IMR-90 (cell line): ENCODE results near the gene TBC1D1. TPM values are rescaled to one million over a fixed set of nuclear protein-coding genes. Genes with fewer than 3 reads are reported as not detected.
A peak's percentile ranks its signal among the peaks of the same experiment; 100 is the strongest.

ENCODE experiments used
- ATAC-seq: fragments of 200-7000 bp; cut with Tn5 transposase; 2 replicates; pipeline ENCODE4 v1.9.1; 2020; ENCODE audit warnings: low read depth, mild to moderate bottlenecking, moderate library complexity
- BruUV-seq: library from RNA; stranded (reverse); fragments of 400-500 nt; replicated peaks from 2 replicates; lab custom pipeline; 2021; lab: Mats Ljungman, UMichigan
- CTCF ChIA-PET: fragments of 300-600 bp; formaldehyde crosslinking; extraction: SDS; loops from one replicate; lab custom pipeline; 2021; ENCODE audit warnings: antibody characterized with exemption; lab: Yijun Ruan, JAX
- POLR2A ChIA-PET: fragments of 300-600 bp; sonication (Branson Sonifier 250); formaldehyde crosslinking; loops from one replicate; lab custom pipeline; 2022; ENCODE audit warnings: antibody characterized with exemption; ENCODE audit not compliant: unreplicated experiment; lab: Charles Lee
- DNase-seq: peaks from one replicate; pipeline ENCODE4 v3.0.0; 2013
- H2AFZ ChIP-seq: replicated peaks from 2 replicates; pipeline ENCODE3; 2013; ENCODE audit warnings: low read length, mild to moderate bottlenecking; ENCODE audit not compliant: poor library complexity
- H2AK5ac ChIP-seq: 2 replicates; pipeline ENCODE4 v1.6.1; 2013; ENCODE audit warnings: low read depth, low read length, inconsistent platforms
- H2AK9ac ChIP-seq: replicated peaks from 2 replicates; pipeline ENCODE3; 2013; ENCODE audit warnings: mild to moderate bottlenecking, low read depth, low read length, moderate library complexity; ENCODE audit not compliant: poor library complexity
- H2BK120ac ChIP-seq: 2 replicates; pipeline ENCODE4 v1.6.1; 2013; ENCODE audit warnings: low read depth, low read length, inconsistent platforms
- H2BK15ac ChIP-seq: 3 replicates; pipeline ENCODE4 v1.6.1; 2013; ENCODE audit warnings: low read depth, low read length, inconsistent platforms
- H2BK20ac ChIP-seq: 2 replicates; pipeline ENCODE4 v1.6.1; 2013; ENCODE audit warnings: low read depth, mild to moderate bottlenecking, inconsistent platforms, low read length, moderate library complexity
- H2BK5ac ChIP-seq: 2 replicates; pipeline ENCODE4 v1.6.1; 2013; ENCODE audit warnings: mild to moderate bottlenecking, low read depth, low read length, inconsistent platforms; ENCODE audit not compliant: poor library complexity, severe bottlenecking
- H3K14ac ChIP-seq: replicated peaks from 2 replicates; pipeline ENCODE4 v1.6.1; 2013; ENCODE audit warnings: low read depth, low read length, inconsistent platforms
- H3K18ac ChIP-seq: 2 replicates; pipeline ENCODE4 v1.6.1; 2013; ENCODE audit warnings: low read depth, low read length, control low read depth
- H3K23ac ChIP-seq: 2 replicates; pipeline ENCODE4 v1.6.1; 2013; ENCODE audit warnings: low read depth, low read length, inconsistent platforms
- H3K27ac ChIP-seq: 2 replicates; pipeline ENCODE4 v1.5.1; 2013; ENCODE audit warnings: mild to moderate bottlenecking, control low read depth, low read length; ENCODE audit not compliant: insufficient read depth
- H3K27me3 ChIP-seq: 2 replicates; pipeline ENCODE4 v1.6.1; 2013; ENCODE audit warnings: low read length; ENCODE audit not compliant: control insufficient read depth, insufficient read depth
- H3K36me3 ChIP-seq: 2 replicates; pipeline ENCODE4 v1.6.1; 2013; ENCODE audit warnings: low read length, mixed read lengths; ENCODE audit not compliant: control insufficient read depth, insufficient read depth
- H3K4ac ChIP-seq: 2 replicates; pipeline ENCODE4 v1.6.1; 2013; ENCODE audit warnings: low read depth, low read length, inconsistent platforms
- H3K4me1 ChIP-seq: 2 replicates; pipeline ENCODE4 v1.6.1; 2013; ENCODE audit warnings: low read length, mixed read lengths; ENCODE audit not compliant: control insufficient read depth, insufficient read depth
- H3K4me2 ChIP-seq: 2 replicates; pipeline ENCODE4 v1.6.1; 2013; ENCODE audit warnings: low read depth, mild to moderate bottlenecking, control low read depth, low read length, moderate library complexity
- H3K4me3 ChIP-seq: 2 replicates; pipeline ENCODE4 v1.5.1; 2013; ENCODE audit warnings: low read depth, mild to moderate bottlenecking, control low read depth, low read length, moderate library complexity; ENCODE audit not compliant: insufficient read depth
- H3K56ac ChIP-seq: 2 replicates; pipeline ENCODE4 v1.6.1; 2013; ENCODE audit warnings: low read length, inconsistent platforms; ENCODE audit not compliant: insufficient read depth; ENCODE audit errors: extremely low read depth
- H3K79me1 ChIP-seq, 2 experiments: 2 replicates each; pipeline ENCODE4 v1.6.1; 2013; ENCODE audit warnings: low read length in 2 of 2, inconsistent platforms in 1 of 2, low read depth in 1 of 2
- H3K9ac ChIP-seq: 2 replicates; pipeline ENCODE4 v1.6.1; 2013; ENCODE audit warnings: low read depth, low read length, control low read depth
- H3K9me1 ChIP-seq: 2 replicates; pipeline ENCODE4 v1.6.1; 2013; ENCODE audit warnings: low read length, inconsistent platforms; ENCODE audit not compliant: insufficient read depth
- H3K9me3 ChIP-seq: 2 replicates; pipeline ENCODE4 v1.6.1; 2013; ENCODE audit warnings: low read length; ENCODE audit not compliant: control insufficient read depth, insufficient read depth
- H4K20me1 ChIP-seq: 2 replicates; pipeline ENCODE4 v1.6.1; 2013; ENCODE audit warnings: low read length, inconsistent platforms; ENCODE audit not compliant: insufficient read depth
- H4K5ac ChIP-seq: 2 replicates; pipeline ENCODE4 v1.6.1; 2013; ENCODE audit warnings: mild to moderate bottlenecking, low read depth, low read length, control low read depth
- H4K8ac ChIP-seq, 2 experiments: 2 replicates each; pipeline ENCODE4 v1.6.1; 2013; ENCODE audit warnings: low read depth in 2 of 2, low read length in 2 of 2, control low read depth in 1 of 2, inconsistent platforms in 1 of 2
- H4K91ac ChIP-seq: 2 replicates; pipeline ENCODE4 v1.6.1; 2013; ENCODE audit warnings: low read depth, low read length, inconsistent platforms; ENCODE audit not compliant: insufficient read depth
- CEBPB ChIP-seq: IDR thresholded peaks from 2 replicates; pipeline ENCODE4 v1.6.1; 2012; ENCODE audit warnings: low read depth, low read length, improper control_type of control experiment
- FOS ChIP-seq: fragments of 150-350 bp; IDR thresholded peaks from 2 replicates; pipeline ENCODE4 v1.6.1; 2016; ENCODE audit warnings: low read depth, low read length
- POLR2A ChIP-seq: IDR thresholded peaks from 2 replicates; pipeline ENCODE4 v1.6.1; 2012; ENCODE audit warnings: mild to moderate bottlenecking, low read depth, low read length
- RCOR1 ChIP-seq: IDR thresholded peaks from 2 replicates; pipeline ENCODE4 v1.6.1; 2012; ENCODE audit warnings: mild to moderate bottlenecking, low read length, improper control_type of control experiment; ENCODE audit not compliant: insufficient replicate concordance
- WGBS, 2 experiments: methylation state at CpG; one replicate each; pipeline versions ENCODE4 v1.1.5 to v1.1.7; 2013; ENCODE audit warnings: missing lambda C conversion rate in 2 of 2; ENCODE audit not compliant: insufficient read length in 1 of 2; ENCODE audit errors: extremely low coverage in 2 of 2; 5-methylcytosine and 5-hydroxymethylcytosine counted together
- dilution Hi-C: fragments of 300-500 bp; cut with HindIII; formaldehyde crosslinking; loops from one replicate; pipeline ENCODE4 v1.14.3; 2018; ENCODE audit warnings: low sequenced_read_pairs; ENCODE audit not compliant: unreplicated experiment
- in situ Hi-C: fragments of 300-500 bp; cut with MboI; formaldehyde crosslinking; loops from 3 replicates; pipeline ENCODE4 v1.14.3; 2019; ENCODE audit warnings: low sequenced_read_pairs, inconsistent platforms, mixed read lengths
- intact Hi-C: fragments of 100-400 bp; cut with micrococcal nuclease; formaldehyde crosslinking; loops from 2 replicates; pipeline ENCODE4 v1.10.0; 2022
- polyA plus RNA-seq, 3 experiments: library from polyadenylated mRNA; depleted of rRNA; stranded (reverse); fragments of >200 nt; gene quantifications; 2 replicates each; pipeline ENCODE4 v1.2.3, GENCODE V29; 2012; ENCODE audit warnings: low replicate concordance in 1 of 3
- total RNA-seq: library from RNA; depleted of rRNA; stranded (reverse); fragments of >200 nt; gene quantifications from 2 replicates; pipeline ENCODE4 v1.2.3, GENCODE V29; 2012
- TF ChIP-seq, protein P1 (sequence below): fragments of 150-350 bp; IDR thresholded peaks from 2 replicates; pipeline ENCODE4 v1.6.1; 2017; ENCODE audit warnings: mild to moderate bottlenecking, antibody characterized with exemption, low read length, low read depth

TBC1D1 gene
- total and polyA plus RNA-seq, 2 of the 4 experiments (the other 2 are of a cell fraction): 42.4 to 104 TPM

DNA sequence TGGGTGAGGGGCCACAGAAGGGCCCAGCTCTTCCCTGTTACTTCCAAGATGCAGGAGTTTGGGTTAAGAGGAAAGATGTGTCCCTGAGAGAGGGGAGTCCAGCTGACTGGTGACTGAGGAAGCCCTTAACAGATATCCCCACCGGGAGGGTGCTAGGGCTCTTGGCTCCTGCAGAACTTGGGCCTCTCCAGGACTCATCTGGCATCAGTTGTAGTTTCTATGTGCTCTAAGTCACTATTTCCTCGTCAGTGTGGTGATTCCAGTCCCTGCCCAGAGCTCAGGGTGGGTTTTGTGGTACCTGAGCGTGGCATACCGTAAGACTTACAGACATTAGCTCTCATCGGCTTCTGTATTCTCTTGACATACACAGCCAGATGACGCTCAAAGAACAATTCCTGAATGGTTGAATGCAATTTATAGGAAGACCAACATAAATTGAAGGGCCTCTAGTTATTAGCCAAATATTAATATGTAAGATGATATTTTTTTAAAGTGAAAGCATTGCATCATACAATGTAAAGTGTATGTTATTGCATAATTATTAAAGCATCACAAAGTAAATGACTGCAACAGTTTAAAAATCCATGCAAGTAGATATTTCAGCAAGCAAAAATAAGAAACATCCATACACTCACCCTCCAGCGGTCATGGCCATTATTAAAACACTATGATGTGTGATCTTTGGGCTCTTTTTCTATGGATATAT lies 264.9 kb downstream of the TBC1D1 start:
- H3K36me3 ChIP-seq: no peaks in the 10 kb centered on the region
- dilution Hi-C loops: no loop called here
- intact Hi-C loops: no loop called here
- in situ Hi-C loops: no loop called here
- ATAC-seq: no peak
- no peak overlapping the region for H2BK15ac ChIP-seq
- no TSS peak for BruUV-seq
- no peak overlapping the region for H2AK9ac ChIP-seq
- no peak overlapping the region for H3K4me2 ChIP-seq
- H2AK5ac ChIP-seq: peak overlapping the region; percentile 45; the same call in 1 of the 2 replicates
- 100% methylated on average over 2 of the region's 7 CpGs; no CpG with 5 or more reads in 1 of the 2 experiments for WGBS, 2 experiments
- H4K8ac ChIP-seq: no peak overlapping the region
- H2BK20ac ChIP-seq: no peak overlapping the region; the same call in 1 of the 2 replicates
- no peaks in the 10 kb centered on the region for H3K27me3 ChIP-seq
- no peak overlapping the region for H3K14ac ChIP-seq
- no peak overlapping the region for H3K4me3 ChIP-seq
- peaks cover 13% of the 10 kb centered on the region for H3K9me1 ChIP-seq
- TF ChIP-seq FOS: no peak
- TF ChIP-seq CEBPB: peak; percentile 68
- TF ChIP-seq RCOR1: no peak
- no peak for TF ChIP-seq POLR2A
- TF ChIP-seq, protein P1, sequence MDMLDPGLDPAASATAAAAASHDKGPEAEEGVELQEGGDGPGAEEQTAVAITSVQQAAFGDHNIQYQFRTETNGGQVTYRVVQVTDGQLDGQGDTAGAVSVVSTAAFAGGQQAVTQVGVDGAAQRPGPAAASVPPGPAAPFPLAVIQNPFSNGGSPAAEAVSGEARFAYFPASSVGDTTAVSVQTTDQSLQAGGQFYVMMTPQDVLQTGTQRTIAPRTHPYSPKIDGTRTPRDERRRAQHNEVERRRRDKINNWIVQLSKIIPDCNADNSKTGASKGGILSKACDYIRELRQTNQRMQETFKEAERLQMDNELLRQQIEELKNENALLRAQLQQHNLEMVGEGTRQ: no peak
- H3K9ac ChIP-seq: no peak overlapping the region
- H2AFZ ChIP-seq: no peak overlapping the region
- H4K20me1 ChIP-seq: no peaks in the 10 kb centered on the region
- POLR2A ChIA-PET: interaction anchor here (0.5 to 0.6 kb wide), 2 partner anchors 13 to 77 kb away, joined by 3 to 8 read pairs; no protein-coding TSS in a partner anchor
- no peak overlapping the region for H2BK5ac ChIP-seq
- H2BK120ac ChIP-seq: no peak overlapping the region
- H3K56ac ChIP-seq: no peak overlapping the region
- no peak for DNase-seq
- no peak overlapping the region for H3K18ac ChIP-seq
- no peak overlapping the region for H4K5ac ChIP-seq
- H3K23ac ChIP-seq: no peak overlapping the region
- H3K27ac ChIP-seq: no peak overlapping the region
- no peaks in the 10 kb centered on the region for H3K9me3 ChIP-seq
- H3K79me1 ChIP-seq: no peaks in the 10 kb centered on the region; a peak in 1 of 4 replicates
- 0 out of 2 replicates have a peak overlapping the region, but pooled peaks have one; percentile 23 for H4K91ac ChIP-seq
- peaks cover 17% of the 10 kb centered on the region for H3K4me1 ChIP-seq
- CTCF ChIA-PET: interaction anchor here (0.6 kb wide), 2 partner anchors 77 to 87 kb away, joined by 3 read pairs; no protein-coding TSS in a partner anchor
- H3K4ac ChIP-seq: no peak overlapping the region; the same call in 1 of the 2 replicates
